ENCODE data around the gene ARHGAP6.
"Not testable (repeated sequence)": the region's sequence is repeated elsewhere in the genome, so short reads cannot be mapped to it uniquely, and the experiment has no call there.

ARHGAP6 gene

DNA sequence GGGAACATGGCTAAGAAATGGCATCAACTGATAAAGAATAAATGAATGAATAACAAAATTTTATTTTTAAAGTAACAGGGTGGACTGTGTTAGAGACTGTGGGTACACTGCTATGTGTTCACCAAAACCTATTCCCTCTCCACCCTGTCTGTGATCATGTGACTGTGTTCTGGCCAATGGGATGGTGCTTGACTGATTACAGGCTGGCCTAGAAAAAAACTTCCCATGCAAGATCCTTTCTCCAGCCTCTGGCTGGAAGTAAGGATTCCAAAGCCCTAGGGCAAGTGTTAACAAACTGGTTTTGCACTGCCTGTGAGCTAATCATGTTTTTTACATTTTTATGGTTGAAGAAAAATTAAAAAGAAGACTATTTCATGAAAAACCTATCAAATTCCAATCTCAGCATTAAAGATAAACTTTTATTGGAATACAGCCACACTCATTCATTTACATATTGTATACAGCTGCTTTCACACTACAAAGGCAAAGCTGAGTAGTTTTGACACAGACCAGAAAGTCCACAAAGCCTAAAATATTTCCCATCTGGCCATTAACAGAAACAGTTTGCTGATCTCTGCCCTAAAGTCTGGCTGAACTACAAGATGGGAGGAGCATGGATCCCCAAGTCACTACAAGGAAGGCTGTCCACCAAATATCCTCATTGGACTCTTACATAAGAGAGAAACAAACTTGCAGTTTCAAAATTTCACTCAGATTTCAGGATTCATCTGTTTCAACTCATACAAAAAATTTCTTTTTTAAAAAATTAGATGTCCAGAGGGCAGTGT lies 133.2 kb downstream of the ARHGAP6 start:
- no peak for DNase-seq (ENCODE audit: low read depth in 4 of 4, low spot score in 1 of 4)

DNA sequence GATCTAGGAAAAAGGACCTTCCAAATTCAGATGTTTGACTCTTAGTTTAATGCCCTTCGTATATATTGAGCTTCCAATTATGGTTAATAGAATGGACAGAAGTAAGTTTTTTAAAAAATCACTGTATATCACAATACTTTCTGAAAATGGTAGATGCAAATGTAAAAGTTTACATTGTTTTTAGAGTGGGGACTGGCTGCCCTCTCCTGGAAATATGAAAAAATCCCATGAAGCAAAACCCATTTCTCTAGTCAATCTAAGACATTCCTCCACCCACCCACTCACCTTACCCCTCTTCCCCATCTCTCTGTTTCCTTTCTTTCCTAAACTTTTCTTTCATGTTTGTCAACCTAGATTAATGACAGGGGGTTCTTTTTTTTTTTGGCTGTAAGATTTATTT lies 134.5 kb downstream of the ARHGAP6 start:
- DNase-seq (ENCODE audit: low read depth in 4 of 4, low spot score in 1 of 4) = no peak

DNA sequence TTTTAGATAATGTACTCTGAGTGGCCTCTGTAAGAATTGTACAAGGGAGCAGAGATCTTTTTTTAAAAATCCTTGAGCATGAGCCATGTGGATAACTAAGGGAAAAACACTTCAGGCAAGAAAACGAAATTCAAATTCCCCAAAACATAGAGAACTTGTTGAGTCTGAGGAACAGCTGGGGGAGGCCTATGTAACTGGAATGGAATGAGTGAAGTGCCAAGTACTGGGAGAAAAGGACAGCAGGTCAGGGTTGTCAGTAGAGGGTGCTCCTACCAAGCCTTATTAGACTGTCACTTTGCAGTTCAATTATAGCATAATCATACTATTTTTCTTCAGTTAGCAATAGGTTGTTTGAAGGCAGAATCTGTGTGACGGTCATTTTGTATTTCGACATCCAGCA lies 135.1 kb downstream of the ARHGAP6 start:
- DNase-seq (ENCODE audit: low read depth in 4 of 4, low spot score in 1 of 4) = no peak

DNA sequence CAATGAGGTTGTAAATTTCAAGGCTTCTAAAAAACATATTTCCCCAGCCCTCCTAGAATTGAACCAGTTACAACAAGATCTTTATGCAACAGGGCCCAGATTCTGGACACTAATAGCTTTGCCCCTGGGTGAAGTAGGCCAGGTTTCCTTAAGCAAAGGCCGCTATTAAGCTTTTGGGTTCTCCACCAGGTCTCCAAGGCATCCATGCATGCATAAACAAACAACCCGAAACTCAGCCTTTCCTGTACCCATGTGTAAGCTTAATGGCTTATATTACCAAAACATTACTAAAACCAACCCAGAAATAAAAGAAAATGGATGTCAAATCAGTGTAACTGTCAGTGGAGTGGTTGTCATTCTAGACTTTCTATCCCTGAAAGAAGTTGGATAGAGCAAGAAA lies 137.1 kb downstream of the ARHGAP6 start:
- DNase-seq (ENCODE audit: low read depth in 4 of 4, low spot score in 1 of 4) = no peak

DNA sequence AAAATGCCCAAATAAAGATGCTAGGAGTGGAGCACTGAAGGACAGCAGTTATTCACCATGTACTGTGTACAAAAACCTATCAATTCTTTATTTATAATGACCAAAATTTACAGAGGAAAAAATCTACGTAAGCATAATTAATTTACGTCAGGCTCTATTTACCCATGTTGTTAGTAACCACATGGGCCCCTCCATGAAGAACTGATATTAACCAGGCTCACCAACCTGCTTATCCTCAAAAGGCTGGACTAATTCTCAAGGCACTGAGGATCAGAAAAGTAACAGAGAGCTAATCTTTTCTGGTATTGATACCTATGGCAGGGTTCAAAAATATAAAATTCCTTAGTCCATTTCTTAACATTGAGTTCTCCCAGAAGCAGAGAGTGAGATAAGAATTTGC lies 140.0 kb downstream of the ARHGAP6 start:
- DNase-seq (ENCODE audit: low read depth in 4 of 4, low spot score in 1 of 4) = no peak

DNA sequence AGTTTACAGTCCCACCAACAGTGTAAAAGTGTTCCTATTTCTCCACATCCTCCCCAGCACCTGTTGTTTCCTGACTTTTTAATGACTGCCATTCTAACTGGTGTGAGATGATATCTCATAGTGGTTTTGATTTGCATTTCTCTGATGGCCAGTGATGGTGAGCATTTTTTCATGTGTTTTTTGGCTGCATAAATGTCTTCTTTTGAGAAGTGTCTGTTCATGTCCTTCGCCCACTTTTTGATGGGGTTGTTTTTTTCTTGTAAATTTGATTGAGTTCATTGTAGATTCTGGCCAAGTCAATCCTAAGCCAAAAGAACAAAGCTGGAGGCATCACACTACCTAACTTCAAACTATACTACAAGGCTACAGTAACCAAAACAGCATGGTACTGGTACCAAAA lies 146.5 kb downstream of the ARHGAP6 start:
- DNase-seq (ENCODE audit: low read depth in 4 of 4, low spot score in 1 of 4) = not testable (repeated sequence)

DNA sequence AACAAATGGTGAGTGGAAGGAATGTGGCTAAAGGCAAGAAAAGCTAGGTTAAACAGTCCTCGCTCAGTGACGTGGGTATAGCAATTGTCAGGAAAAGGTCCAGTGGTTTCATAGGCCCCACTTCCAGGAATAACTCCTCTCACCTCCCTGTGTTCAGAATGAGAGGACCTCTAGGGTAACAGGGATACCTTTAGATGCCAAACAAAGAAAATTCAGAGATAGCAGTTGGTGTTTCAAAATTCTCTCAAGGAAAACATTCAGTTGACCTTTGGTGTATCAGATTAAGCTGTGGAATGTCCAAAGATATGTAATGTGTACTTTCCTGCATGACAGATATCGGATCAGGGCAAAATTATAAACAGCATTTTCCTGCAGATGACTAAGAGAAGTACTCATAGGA lies 155.9 kb downstream of the ARHGAP6 start:
- no peak for DNase-seq (ENCODE audit: low read depth in 4 of 4, low spot score in 1 of 4)

DNA sequence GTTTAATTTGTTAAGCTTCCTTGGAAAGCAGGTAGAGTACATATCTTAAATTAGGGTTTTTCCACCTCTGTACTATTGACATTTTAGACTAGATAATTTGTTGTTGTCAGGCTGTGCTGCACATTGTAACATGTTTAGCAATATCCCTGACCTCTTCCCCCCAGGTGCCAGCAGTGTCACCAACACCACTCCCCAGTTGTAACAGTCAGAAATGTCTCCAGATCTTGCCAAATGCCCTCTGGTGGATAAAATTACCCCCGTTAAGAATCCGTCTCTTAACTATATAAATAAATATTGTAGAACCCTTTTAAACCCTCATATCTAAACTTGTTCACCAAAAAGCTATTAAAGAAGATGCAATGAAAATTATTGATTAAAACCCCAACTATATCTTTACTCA lies 161.5 kb downstream of the ARHGAP6 start:
- DNase-seq (ENCODE audit: low read depth in 4 of 4, low spot score in 1 of 4) = no peak

DNA sequence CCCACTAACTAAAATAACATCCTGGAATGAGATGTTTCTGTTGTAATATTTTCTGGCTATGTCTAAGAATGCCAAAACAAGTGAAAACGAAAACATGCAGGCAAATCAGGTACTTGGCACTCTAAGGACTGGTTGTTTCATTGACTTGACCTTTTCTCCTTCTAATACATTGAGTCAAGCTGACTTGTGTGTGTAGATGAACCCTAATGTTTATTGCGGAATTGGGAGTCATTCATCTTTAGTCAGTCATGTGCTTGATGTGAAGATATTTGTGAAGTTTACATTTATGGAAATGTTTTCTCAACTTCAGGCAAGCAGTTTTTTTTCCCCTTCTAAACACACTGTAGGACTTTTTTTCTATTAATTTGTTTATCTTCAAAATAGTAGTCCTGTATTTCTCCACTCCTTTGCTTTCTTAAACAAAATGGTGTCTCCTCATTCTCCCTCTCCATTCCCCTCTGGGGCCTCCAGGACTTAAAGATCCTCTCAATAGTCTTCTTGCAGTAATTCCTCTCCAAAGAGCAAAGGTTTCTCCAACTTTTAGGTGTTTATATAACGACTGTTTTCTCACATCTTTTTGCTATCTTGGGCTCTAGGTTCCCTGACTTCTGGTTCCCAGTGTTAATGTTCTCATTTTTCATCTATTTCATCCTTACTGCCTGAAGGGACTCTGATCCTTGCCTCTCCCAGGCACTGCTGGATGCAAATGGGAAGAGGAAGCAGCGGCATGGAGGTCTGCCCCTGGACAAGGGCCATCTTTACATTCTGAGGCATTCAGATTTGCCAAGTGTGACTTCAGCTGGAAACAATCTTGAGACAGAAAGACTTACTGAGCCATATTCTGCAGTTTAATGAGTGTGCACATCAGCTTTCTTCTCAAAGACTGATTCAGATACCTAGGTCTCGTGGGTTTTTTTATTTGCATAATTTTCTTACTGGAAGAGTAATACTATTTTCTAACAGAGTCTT lies 166.4 kb downstream of the ARHGAP6 start:
- DNase-seq (ENCODE audit: low read depth in 4 of 4, low spot score in 1 of 4) = no peak

DNA sequence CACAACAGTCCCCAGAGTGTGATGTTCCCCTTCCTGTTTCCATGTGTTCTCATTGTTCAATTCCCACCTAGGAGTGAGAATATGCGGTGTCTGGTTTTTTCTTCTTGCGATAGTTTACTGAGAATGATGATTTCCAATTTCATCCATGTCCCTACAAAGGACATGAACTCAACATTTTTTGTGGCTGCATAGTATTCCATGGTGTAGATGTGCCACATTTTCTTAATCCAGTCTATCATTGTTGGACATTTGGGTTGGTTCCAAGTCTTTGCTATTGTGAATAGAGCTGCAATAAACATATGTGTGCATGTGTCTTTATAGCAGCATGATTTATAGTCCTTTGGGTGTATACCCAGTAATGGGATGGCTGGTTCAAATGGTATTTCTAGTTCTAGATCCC lies 174.3 kb downstream of the ARHGAP6 start:
- DNase-seq (ENCODE audit: low read depth in 4 of 4, low spot score in 1 of 4) = not testable (repeated sequence)

DNA sequence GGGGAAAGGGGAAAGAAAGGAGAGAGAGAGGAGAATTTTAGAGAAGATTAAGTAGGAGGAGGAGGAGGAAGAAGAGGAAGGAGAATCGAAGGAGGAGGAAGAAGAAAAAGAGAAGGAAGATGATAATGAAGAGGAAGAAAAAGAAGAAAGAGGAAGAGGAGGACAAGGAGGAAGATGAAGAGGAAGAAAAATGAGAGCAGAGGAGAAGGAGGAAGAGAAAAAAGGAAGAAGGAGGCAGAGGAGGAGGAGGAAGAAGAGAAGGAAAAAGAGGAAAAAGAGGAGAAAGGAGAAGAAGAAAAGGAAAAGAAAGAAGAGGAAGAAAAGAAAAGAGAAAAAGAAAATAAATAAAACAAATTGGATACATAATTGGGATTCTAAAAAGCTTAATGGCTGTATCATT lies 181.4 kb downstream of the ARHGAP6 start:
- no peak for DNase-seq (ENCODE audit: low read depth in 4 of 4, low spot score in 1 of 4)

DNA sequence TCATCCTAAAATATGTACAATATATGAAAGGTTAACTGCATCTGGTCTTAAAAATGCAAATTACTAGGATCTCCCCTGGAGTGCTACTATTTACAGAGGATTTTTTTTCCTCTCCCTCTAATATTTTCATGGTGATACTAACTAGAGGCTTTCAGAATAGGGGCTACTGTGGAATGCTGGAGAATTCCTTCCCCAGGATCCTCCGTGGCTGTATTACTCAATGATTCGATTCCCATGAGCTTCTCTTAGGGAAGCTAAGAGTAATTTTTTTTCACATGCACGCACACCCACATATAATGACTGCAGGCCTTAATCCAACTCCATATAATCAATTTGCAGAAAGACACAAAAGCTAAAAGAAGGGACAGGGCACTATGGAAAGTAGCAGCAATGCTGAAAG lies 184.7 kb downstream of the ARHGAP6 start:
- DNase-seq (ENCODE audit: low read depth in 4 of 4, low spot score in 1 of 4) = no peak

DNA sequence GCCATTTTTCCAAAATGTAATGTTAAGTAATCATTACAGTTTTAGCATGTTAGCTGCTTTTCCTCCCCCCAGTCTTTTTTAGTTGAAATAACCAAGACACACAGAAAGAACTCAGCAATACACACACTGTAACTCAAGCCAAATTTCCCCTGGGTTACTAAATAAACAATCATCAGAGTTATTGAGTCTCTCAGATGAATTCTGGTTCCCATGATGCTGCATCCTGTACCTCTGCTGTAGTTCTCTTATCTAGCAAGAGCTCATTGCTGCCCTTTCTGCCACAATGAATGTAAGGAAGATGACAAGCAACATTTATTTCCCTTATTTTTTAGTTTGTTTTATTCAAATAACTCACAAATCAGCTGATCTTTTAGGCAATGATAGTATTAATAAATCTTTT lies 185.1 kb downstream of the ARHGAP6 start:
- DNase-seq (ENCODE audit: low read depth in 4 of 4, low spot score in 1 of 4) = no peak

DNA sequence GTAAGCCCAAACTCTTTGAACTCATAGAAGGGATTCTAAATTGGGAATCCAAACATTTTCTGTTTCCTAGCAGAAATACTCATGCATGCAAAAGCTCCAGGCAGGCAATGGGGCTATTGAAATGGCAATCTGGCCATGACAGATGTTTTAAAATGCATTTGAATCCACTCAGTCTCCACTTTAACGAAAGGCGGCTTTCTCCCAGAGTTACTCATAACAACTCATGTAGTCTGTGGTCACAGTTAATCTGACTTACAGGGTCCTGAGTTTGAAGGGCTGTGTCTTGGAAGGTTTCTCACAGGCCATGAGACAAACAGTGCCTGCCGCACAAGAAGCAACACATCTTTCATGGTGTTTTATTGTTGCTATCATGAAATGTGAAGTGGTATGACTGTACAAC lies 186.8 kb downstream of the ARHGAP6 start:
- no peak for DNase-seq (ENCODE audit: low read depth in 4 of 4, low spot score in 1 of 4)

DNA sequence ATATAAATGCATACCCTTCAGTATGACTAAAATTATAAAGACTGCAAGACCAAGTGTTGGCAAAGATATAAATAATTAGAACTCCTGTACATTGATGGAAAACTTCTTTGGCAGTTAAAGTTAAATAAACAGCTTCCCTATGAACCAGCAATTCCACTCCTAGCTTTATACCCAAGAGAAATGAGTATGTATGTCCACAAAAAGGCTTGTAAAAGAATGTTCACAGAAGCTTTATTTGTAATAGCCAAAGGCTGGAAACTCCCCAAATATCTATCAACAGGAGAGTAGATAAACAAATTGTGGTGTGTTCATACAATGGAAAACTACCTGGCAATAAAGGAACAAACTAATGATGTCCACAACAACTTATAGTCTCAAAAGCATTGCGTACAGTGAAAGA lies 187.7 kb downstream of the ARHGAP6 start:
- DNase-seq (ENCODE audit: low read depth in 4 of 4, low spot score in 1 of 4) = no peak

DNA sequence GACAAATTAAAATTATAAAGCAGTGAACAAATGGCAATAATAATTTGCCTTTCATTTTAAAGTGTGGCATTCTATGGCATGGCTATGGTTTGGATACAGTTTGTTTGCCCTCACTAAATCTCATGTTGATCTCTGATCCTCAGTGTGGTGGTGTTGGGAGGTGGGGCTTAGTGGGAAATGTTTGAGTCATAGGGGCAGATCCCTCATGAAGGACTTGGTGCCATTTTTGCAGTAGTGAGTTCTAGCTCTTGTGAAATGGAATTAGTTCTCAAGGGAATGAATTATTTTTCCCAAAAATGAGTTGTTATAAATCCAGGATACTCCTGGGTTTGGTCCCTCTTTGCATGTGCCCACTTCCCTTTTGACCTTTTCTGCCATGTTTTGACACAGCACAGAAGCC lies 191.1 kb downstream of the ARHGAP6 start:
- DNase-seq (ENCODE audit: low read depth in 4 of 4, low spot score in 1 of 4) = no peak

DNA sequence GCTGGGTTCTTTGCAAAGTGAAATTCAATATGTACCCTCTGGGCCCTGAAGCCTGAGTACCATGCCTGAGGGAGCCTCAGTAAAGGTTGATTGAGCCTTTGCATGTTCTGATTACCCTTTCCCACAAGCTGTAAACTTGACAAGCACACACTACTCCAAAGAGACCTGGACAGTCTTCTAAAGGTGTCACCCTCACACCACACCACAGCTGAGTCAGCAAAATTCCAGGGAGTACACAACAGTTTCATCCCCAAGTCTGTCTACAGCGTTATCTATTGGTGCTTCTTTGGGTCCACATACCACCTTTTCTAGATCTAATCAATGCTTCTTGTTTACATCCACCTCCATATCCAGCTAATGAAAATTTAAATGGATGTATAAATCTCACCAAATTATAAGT lies 191.7 kb downstream of the ARHGAP6 start:
- DNase-seq (ENCODE audit: low read depth in 4 of 4, low spot score in 1 of 4) = no peak

DNA sequence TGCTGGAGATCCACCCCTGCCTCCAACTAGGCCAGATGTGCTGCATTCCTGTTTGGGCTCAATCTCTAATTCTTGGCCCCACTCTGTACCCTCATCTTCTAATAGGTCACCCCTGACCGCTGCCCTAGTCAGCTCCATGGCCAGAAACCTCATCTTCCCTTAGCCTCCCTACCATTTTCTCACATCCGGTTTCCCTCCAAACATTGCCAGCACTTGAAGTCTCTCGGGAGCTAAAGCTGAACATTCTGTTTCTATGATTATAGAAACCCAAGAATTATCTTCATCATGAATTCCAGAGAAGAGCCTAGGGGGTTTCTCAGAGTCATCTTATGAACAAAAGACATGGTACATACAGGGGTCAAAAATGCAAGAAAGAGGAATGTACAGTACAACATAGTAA lies 192.8 kb downstream of the ARHGAP6 start:
- DNase-seq (ENCODE audit: low read depth in 4 of 4, low spot score in 1 of 4) = no peak

DNA sequence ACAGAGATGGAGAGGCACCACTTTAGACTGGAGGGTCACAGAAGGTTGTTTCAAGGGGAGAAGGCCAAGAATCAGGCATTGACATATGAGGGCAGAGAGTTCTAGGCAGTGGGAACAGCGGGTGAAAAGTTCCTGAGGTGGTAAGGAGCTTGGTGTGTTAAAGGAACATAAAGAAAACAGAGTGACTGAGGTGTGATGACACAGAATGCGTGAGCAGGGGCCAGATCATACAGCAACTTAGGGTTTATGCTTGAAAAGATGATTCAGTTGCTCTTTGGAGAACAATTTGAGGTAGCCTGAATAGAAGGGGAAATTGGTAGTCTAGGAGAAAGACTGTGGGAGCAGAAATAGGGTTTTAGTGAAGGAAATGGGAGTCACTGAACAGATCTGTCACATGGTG lies 193.3 kb downstream of the ARHGAP6 start:
- no peak for DNase-seq (ENCODE audit: low read depth in 4 of 4, low spot score in 1 of 4)

DNA sequence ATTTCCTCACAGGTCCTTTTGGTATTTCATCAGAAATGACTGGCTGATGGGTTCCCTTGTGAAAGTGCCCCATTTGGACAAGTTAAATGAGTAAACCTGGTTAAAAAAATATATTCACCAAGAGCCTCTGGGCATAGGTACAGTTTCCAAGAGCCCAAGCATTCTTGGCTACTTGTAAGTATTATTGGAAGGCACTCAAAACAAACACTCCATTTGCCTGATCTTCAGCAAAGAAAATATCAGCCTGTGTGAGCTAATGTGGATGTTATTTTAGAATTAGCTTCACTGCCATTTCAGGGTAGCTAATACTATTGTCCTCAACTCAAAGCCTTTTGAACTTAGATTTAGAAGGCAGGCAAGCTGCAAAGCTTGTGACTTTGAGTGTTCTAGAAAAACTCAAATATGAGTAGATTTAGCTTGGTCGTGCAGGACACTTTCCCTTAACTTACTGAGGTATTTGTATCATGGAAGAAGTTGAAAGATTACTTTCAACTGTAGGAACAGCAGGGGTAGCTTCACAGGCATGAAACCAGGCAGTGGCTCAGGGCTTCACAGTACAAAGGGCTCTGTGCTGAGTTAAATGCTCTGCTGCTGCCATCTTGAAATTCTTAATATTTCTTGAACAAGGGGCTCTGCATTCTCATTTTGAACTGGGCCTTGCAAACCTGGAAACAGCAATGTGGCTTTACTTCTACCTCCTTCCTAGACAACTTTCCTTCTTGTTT lies 195.3 kb downstream of the ARHGAP6 start:
- no peak for DNase-seq (ENCODE audit: low read depth in 4 of 4, low spot score in 1 of 4)

DNA sequence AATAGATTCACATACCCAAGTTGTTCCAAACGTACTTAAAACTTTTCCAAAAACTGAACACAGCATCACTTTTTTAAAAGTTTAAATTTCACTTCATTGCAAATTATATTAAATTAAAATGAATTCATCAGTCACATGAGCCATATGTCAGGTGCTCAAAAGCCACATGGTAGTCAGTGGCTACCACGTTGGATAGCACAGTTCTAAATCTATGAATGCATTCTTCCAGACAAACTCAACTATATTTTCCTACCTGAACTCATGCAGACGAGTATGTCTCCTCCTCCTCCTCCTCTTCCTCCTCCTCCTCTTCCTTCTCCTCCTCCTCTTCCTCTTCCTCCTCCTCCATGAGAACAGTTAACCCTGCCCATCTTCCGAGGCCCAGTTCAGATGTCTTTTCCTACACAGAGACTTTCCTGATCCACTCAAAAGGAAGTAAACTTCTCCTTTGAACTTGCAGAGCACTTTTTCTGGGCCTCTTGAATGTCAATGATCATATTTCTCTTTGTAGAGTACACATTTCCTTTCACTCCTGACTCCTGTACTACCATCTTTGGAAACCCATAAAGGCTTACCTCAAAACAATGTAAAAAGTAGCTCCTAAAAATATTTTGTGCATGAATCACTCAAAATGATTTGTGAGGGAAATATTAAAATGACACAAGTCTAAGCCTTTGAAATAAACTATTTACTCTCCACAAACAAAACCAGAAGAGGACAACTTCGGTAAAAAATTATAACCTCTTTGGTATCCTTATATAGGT lies 199.9 kb downstream of the ARHGAP6 start:
- DNase-seq (ENCODE audit: low read depth in 4 of 4, low spot score in 1 of 4) = no peak

All from stimulated activated CD4-positive, alpha-beta T cell treated with anti-CD3 and anti-CD28 coated beads, Interleukin-1b, Interleukin-23, amount 100 ng/mL, for 24 hours (primary cell).